Heart left ventricle (tissue), 13 donors: ENCODE data around the gene AFF3.

Source experiments
- POLR2A ChIP-seq, 2 donors: fragments of 450-650 bp; IDR thresholded peaks; one replicate each; pipeline ENCODE4 v1.6.1; 2017; ENCODE audit warnings: antibody characterized with exemption in 2 of 2, mild to moderate bottlenecking in 2 of 2, moderate library complexity in 2 of 2
- TF ChIP-seq, protein P1 (sequence below), 12 donors: fragments of 200-600 bp; sonication (generic) in 4 of 12; IDR thresholded peaks; one replicate each; pipeline versions ENCODE4 v1.5.0 to v1.8.0; 2018 to 2022; ENCODE audit warnings: antibody characterized with exemption in 12 of 12, mild to moderate bottlenecking in 5 of 12
- donor health status: ischemic (EF 13 %, LVEDD 7.1; RV severe dilation, severe dysfunction).
- donor health status: DM: no; HTN: yes; CAD: no.
- donor health status: DM: no; HTN: no; CAD: no.
- donor health status: ischemic (EF 25% LVEDD 6.9; RV normal size, moderate dysfunction).
- donor health status: ischemic (EF 25% LVEDD 5.7; RV mildly dilated, moderate dysfunction).
- donor health status: ischemic (EF 35%, LVEDD 5.7; RV mildly dilated, moderate dysfunction).
- donor health status: nonischemic (EF 11% LVEDD 7.7; RV severe dilation, severe dysfunction).
- donor health status: DM: yes; HTN: yes; CAD: no.
- donor health status: PGD.
- donor health status: ischemic (EF 29% LVEDD 5.4; RV normal size, mild dysfunction).
- donor health status: nonischemic (EF 23%, LVEDD 6.1; RV moderate dilation, normal function).

DNA sequence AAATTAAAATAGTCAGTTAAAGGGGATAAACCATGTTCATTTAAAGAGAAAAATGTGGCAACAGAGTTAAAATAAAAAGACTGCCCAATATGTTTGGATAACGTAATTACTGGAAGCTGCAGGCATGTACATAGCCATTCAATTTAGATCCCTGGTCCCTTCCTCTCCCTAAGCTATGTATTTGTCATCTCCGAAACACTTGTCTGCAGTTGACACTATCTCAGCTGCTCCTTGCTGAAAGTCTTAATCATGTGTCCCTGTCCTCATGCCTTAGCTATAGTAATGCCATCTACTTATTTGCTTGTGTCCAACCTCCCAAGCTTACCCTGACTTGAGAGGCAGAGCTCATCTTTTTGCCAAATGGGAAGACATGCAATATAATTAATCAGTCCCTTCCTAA is 478.7 kb downstream of the AFF3 start:
- TF ChIP-seq, protein P1, sequence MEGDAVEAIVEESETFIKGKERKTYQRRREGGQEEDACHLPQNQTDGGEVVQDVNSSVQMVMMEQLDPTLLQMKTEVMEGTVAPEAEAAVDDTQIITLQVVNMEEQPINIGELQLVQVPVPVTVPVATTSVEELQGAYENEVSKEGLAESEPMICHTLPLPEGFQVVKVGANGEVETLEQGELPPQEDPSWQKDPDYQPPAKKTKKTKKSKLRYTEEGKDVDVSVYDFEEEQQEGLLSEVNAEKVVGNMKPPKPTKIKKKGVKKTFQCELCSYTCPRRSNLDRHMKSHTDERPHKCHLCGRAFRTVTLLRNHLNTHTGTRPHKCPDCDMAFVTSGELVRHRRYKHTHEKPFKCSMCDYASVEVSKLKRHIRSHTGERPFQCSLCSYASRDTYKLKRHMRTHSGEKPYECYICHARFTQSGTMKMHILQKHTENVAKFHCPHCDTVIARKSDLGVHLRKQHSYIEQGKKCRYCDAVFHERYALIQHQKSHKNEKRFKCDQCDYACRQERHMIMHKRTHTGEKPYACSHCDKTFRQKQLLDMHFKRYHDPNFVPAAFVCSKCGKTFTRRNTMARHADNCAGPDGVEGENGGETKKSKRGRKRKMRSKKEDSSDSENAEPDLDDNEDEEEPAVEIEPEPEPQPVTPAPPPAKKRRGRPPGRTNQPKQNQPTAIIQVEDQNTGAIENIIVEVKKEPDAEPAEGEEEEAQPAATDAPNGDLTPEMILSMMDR (IDR thresholded peaks at IDR 0.05) = no peak
- no peak for TF ChIP-seq POLR2A (IDR thresholded peaks at IDR 0.05)
